Gastroesophageal sphincter (tissue), 4 donors: ENCODE results near the gene FAM89B. TPM values are rescaled to one million over a fixed set of nuclear protein-coding genes. Genes with fewer than 3 reads are reported as not detected.

Source experiments
- ATAC-seq: fragments of 150-250 bp; one replicate; pipeline ENCODE4 v1.9.1; 2016; ENCODE audit warnings: mild to moderate bottlenecking, moderate library complexity
- H3K27ac ChIP-seq, 4 donors: fragments of 200-600 bp; sonication (generic) in 3 of 4; 1 replicate in 3 of 4; 2 replicates in 1 of 4; pipeline ENCODE4 v1.5.1; 2016 to 2019
- H3K27me3 ChIP-seq: fragments of 200-600 bp; sonication (generic); one replicate; pipeline ENCODE4 v1.5.1; 2019
- H3K36me3 ChIP-seq, 2 donors: fragments of 200-600 bp; sonication (generic); one replicate each; pipeline ENCODE4 v1.5.1; 2019; ENCODE audit warnings: control low read depth in 1 of 2
- H3K4me1 ChIP-seq, 3 donors: fragments of 200-600 bp; sonication (generic); 1 replicate in 2 of 3; 2 replicates in 1 of 3; pipeline ENCODE4 v1.5.1; 2016 to 2019; ENCODE audit warnings: control low read depth in 2 of 3
- H3K4me3 ChIP-seq, 2 donors: fragments of 200-600 bp; sonication (generic); one replicate each; pipeline ENCODE4 v1.5.1; 2019; ENCODE audit warnings: mild to moderate bottlenecking in 1 of 2, moderate library complexity in 1 of 2
- H3K9me3 ChIP-seq, 3 donors: fragments of 200-600 bp; sonication (generic); one replicate each; pipeline ENCODE4 v1.5.1; 2017 to 2019; ENCODE audit warnings: control low read depth in 2 of 3
- CTCF ChIP-seq, 4 experiments: fragments of 200-600 bp in 2 of 4; fragments of 450-650 bp in 2 of 4; sonication (generic) in 1 of 4; IDR thresholded peaks; one replicate each; pipeline ENCODE4 v1.5.1; 2017 to 2019; ENCODE audit warnings: antibody characterized with exemption in 4 of 4, mild to moderate bottlenecking in 2 of 4, moderate library complexity in 2 of 4
- EP300 ChIP-seq: sonication (generic); formaldehyde crosslinking; IDR thresholded peaks from one replicate; pipeline ENCODE4 v1.6.1; 2017; ENCODE audit warnings: antibody characterized with exemption, mild to moderate bottlenecking
- POLR2A ChIP-seq, 2 donors: fragments of 450-650 bp; IDR thresholded peaks; one replicate each; pipeline ENCODE4 v1.6.1; 2017; ENCODE audit warnings: antibody characterized with exemption in 2 of 2, mild to moderate bottlenecking in 2 of 2, moderate library complexity in 1 of 2
- POLR2AphosphoS5 ChIP-seq: sonication (generic); formaldehyde crosslinking; IDR thresholded peaks from one replicate; pipeline ENCODE4 v1.6.1; 2017; ENCODE audit warnings: antibody characterized with exemption
- whole genome bisulfite sequencing, 2 donors: methylation state at CpG; one replicate each; pipeline ENCODE4 v1.1.5; 2018; ENCODE audit warnings: low coverage in 1 of 2; 5-methylcytosine and 5-hydroxymethylcytosine counted together
- total RNA-seq, 4 donors: library from RNA; depleted of rRNA; stranded (reverse); fragments of >200 nt; gene quantifications; one replicate each; pipeline ENCODE4 v1.1.0, GENCODE V29; 2016

Gene FAM89B
- total RNA-seq, 4 donors from 2014 or later, result 36.6 to 68.3 (median 55.0) TPM

GRCh38 chr11:65540290-65541092 is 31.8 kb upstream of the FAM89B start:
- H3K4me1 ChIP-seq, result peaks cover 0 to 45% (median 25%) of the 10 kb centered on the region in 3 donors
- H3K36me3 ChIP-seq, result peaks cover 0 to 68% of the 10 kb centered on the region in 2 donors
- no peaks in the 10 kb centered on the region for H3K27me3 ChIP-seq
- WGBS, 2 donors, result 0% methylated on average over 1 of the region's 78 CpGs; no CpG with 5 or more reads in 1 of the 2 donors
- ATAC-seq, result peak; percentile 92
- peak overlapping the region; percentile 20 to 57 for H3K4me3 ChIP-seq
- H3K9me3 ChIP-seq, result no peaks in the 10 kb centered on the region
- TF ChIP-seq POLR2A (IDR thresholded peaks at IDR 0.05), result peak; percentile 21 to 30
- peak; percentile 64 for TF ChIP-seq POLR2AphosphoS5
- no peak for TF ChIP-seq EP300
- TF ChIP-seq CTCF (IDR thresholded peaks at IDR 0.05), result peak in 3 of 4 experiments; percentile 92 to 97 (median 93)
- peak overlapping the region; percentile 39 to 97 (median 90) for H3K27ac ChIP-seq

GRCh38 chr11:65541093-65541982 is 31.0 kb upstream of the FAM89B start:
- TF ChIP-seq CTCF (IDR thresholded peaks at IDR 0.05), result no peak
- no peak for TF ChIP-seq POLR2A (IDR thresholded peaks at IDR 0.05)
- ATAC-seq, result no peak
- Histone ChIP-seq H3K27ac (peak overlapping the region; percentile 31 to 97 (median 90)), H3K27me3 (no peaks in the 10 kb centered on the region), H3K9me3 (no peaks in the 10 kb centered on the region), H3K4me1 (peaks cover 0 to 49% (median 25%) of the 10 kb centered on the region in 3 donors), H3K36me3 (peaks cover 0 to 68% of the 10 kb centered on the region in 2 donors), H3K4me3 (peak overlapping the region; percentile 20 to 57)
- WGBS, 2 donors, result 0% methylated on average over 2 of the region's 18 CpGs; no CpG with 5 or more reads in 1 of the 2 donors

- no peak for ATAC-seq
- H3K4me1 ChIP-seq, result peaks cover 0 to 61% (median 25%) of the 10 kb centered on the region in 3 donors
- H3K27ac ChIP-seq, result peak overlapping the region in 2 of 4 donors; percentile 24 to 32
- H3K4me3 ChIP-seq, result no peak overlapping the region
- peaks cover 0 to 68% of the 10 kb centered on the region in 2 donors for H3K36me3 ChIP-seq
- H3K27me3 ChIP-seq, result no peaks in the 10 kb centered on the region
- TF ChIP-seq POLR2A (IDR thresholded peaks at IDR 0.05), result no peak
- no peak for TF ChIP-seq POLR2AphosphoS5
- no peak for TF ChIP-seq CTCF (IDR thresholded peaks at IDR 0.05)
- no peak for TF ChIP-seq EP300
- WGBS, 2 donors, result 40 to 94% methylated on average over 1 to 3 of the region's 3 CpGs
- H3K9me3 ChIP-seq, result no peaks in the 10 kb centered on the region
Observed at GRCh38 chr11:65542738-65543390, 29.5 kb upstream of the FAM89B start.

DNA sequence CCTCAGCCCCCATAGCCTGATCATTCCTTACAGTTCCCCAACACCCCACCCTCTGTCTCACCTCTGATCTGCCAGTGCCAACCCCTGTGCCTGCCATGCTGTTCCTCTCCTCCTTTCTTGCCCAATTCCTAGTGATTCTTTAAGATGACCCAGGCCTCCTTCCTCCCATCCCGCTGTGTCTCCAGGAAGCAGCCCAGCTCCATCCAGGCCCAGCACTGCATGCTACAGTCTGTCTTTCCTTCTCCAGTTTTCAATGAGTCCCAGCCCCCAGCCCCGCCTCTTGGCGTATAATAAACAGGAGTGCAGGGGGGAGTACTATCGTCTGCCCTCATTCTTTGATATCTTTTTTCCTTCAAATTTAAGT is 26.5 kb upstream of the FAM89B start:
- Histone ChIP-seq H3K36me3 (peaks cover 0 to 79% of the 10 kb centered on the region in 2 donors), H3K4me1 (peaks cover 0 to 34% (median 11%) of the 10 kb centered on the region in 3 donors), H3K4me3 (no peak overlapping the region), H3K9me3 (no peaks in the 10 kb centered on the region), H3K27ac (peak overlapping the region in 3 of 4 donors; percentile 65 to 72 (median 69)), H3K27me3 (no peaks in the 10 kb centered on the region)
- WGBS, 2 donors, result 40 to 78% methylated on average over 1 to 4 of the region's 4 CpGs
- TF ChIP-seq EP300, result no peak
- no peak for TF ChIP-seq POLR2AphosphoS5
- TF ChIP-seq POLR2A (IDR thresholded peaks at IDR 0.05), result no peak
- TF ChIP-seq CTCF (IDR thresholded peaks at IDR 0.05), result no peak
- ATAC-seq, result no peak
